KBM-7 (cell line): ENCODE data around the gene PIH1D1.

ENCODE experiments used
- DNase-seq: peaks from one replicate; pipeline ENCODE4 v3.0.0-alpha.2; 2015
- in situ Hi-C: fragments of 300-500 bp; cut with MboI; formaldehyde crosslinking; loops from 2 replicates; pipeline ENCODE4 v1.14.3; 2020; ENCODE audit warnings: low sequenced_read_pairs, low pct_unique_long_range_greater_than_20kb, mixed read lengths

PIH1D1 gene

GRCh38 chr19:49440439-49441209, 11.0 kb downstream of the PIH1D1 start:
- in situ Hi-C loops: no loop called here

DNA sequence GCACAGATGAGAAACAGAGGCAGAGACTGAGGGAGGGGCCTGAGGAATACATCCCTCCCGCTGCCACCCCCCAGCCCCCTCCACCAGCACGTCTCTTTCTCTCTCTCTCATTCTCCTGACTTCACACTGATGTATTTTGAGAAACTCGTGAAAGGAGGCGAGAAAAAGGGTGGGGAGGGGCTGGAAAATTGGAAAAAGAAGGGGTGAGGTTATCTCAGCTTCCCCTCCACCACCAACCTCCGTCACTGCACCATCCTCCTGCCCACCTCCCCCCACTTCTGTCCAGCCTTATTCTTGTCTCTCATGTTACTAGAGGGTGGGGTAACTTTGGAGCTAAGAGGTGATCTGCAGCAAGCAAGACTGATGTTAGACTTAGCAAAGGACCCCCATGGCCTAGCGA, 11.8 kb downstream of the PIH1D1 start:
- DNase-seq: no peak
- in situ Hi-C loops: no loop called here

More at GRCh38 chr19:49440439-49441209, 11.0 kb downstream of the PIH1D1 start:
- DNase-seq: no peak

DNA sequence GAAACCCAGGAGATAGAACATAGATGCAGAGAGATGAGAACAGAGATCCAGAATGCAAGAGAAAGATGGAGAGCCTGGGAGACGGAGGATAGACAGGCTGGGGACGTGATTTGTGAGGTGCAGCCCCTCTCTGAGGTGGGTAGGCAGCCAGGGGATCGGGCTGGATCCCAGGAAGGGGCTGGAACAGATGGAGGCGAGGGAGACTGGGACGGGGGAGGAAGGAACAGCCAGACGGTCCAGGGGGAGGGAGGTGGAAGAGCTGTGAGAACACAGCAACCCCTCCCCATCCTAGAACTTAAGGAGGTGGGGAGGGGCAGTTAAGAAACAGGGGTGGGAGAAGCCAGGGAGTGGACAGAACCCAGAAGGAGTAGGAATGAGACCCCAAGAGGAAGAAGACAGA, 13.4 kb downstream of the PIH1D1 start:
- in situ Hi-C loops: no loop called here
- no peak for DNase-seq

DNA sequence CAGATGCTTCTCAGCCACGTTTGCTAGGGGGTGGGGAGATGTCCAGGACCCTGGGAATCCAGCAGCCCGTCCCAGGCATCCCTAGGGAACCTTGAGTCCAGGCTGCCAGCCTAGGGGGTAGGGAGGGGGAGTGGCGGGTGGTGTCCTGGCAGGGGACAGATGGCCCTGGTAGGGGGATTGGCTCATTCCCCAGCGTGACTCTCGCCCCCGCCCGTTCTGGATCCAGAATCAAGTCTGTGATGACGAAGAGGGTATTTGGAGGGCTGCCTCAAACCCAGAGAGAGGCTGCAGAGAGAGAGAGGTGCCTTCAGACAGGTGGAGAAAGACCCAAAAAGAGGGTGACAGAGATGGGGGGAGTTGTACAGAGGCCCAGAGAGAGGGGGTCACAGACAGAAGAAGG, 14.4 kb downstream of the PIH1D1 start:
- in situ Hi-C loops: no loop called here
- DNase-seq: no peak

DNA sequence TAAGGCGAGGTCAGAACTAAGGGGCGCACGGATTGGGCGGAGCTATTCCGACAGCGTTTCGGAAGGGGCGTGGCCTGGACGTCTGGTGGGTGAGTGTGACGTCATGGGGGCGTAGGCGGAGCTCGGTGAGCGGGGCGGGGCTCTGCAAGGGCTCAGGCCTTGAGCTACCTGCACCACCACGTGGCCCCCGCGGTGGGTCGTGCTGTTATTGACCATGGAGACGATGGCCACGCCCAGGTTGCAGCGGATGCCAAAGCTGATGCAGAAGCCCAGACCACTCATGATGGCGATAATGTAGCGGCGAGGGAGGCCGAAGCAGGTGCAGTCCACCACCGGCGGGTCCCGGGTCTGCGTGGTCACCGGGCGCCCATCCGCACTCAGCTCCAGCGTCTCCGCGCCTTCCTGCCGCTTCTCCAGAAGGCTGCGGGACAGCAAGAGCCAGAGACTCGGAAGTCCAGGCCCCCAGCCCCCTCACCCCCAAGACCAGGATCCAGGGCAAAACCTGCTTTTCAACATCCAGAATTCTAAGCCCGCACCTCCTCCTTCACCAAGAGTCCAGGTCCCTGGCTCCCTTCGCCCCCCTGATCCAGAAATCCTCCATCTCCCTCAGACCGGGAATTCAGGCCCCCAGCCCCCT, 15.1 kb downstream of the PIH1D1 start:
- no peak for DNase-seq

GRCh38 chr19:49435670-49436069, 15.9 kb downstream of the PIH1D1 start:
- no peak for DNase-seq
- in situ Hi-C loops: no loop called here

More for the DNA sequence above, 15.1 kb downstream of the PIH1D1 start:
- in situ Hi-C loops: no loop called here

- in situ Hi-C loops: no loop called here
- DNase-seq: no peak
Observed at GRCh38 chr19:49434907-49435583, 16.6 kb downstream of the PIH1D1 start.

GRCh38 chr19:49433240-49433901, 18.2 kb downstream of the PIH1D1 start:
- DNase-seq: no peak
- in situ Hi-C loops: no loop called here

DNA sequence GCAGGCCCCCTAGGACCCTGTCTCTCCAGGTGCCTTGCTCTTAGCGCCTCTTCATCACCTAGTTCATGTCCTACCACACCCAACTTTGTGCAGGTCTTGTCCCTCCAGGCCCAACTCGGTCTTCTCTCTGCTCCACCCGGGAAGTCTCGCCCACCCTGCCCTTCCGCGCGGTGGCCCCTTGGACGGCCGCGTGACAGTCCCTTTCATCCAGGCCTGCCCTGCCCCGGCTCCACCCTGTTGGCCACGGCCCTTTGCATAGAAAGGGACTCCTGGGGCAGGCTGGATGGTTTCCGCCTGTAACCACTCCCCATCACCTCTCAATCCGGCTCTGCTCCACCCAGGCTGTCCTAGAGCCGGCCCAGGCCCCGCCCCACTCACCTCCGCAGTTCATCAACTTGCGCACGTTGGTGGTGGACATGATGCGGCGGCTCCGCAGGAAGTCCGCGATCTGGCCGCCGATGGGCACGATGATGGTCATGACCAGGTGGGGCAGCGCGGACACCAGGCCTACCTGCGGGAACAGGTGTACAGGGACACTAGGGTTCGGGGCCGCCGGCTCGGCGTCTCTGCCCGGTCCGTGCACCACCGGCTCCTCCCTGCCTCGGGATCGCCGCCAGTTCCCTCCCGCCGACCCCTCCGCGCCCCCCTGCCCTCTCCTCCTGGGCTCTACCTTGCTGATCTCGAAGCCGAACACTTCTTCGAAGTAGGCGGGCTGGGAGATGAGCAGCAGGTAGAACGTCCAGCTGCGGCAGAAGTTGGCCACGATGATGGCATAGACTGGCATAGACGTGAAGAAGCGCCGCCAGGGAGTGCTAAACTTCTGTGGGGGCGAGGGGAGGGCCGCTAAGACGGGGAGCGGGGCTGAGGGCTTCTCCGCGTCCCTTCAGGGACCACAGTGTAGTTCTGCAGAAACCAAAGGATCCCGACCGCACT, 19.2 kb downstream of the PIH1D1 start:
- no peak for DNase-seq
- in situ Hi-C loops: no loop called here

DNA sequence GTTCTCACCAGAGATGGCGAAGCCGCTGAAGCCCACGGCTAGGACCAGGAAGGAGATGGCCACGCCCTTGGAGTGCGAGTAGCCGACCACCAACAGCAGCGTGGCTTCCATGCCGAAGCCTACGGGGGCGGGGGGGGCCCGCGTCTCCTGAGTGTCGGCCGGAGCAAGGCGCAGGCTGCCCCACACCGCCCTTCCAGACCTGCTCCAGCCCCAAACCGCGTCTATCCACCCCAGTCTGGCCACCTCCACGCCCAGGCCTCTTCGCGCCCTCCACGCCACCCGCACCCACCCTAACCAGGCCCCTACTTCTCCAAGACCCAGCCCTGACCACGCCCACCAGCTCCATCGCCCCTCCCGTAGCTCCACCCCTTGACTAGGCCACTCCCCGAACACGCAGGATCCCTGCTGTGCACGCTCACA, 20.3 kb downstream of the PIH1D1 start:
- DNase-seq: no peak

GRCh38 chr19:49430678-49431329, 20.8 kb downstream of the PIH1D1 start:
- in situ Hi-C loops: no loop called here
- no peak for DNase-seq

More for the DNA sequence above, 20.3 kb downstream of the PIH1D1 start:
- in situ Hi-C loops: no loop called here

- in situ Hi-C loops: no loop called here
- DNase-seq: no peak
Observed at GRCh38 chr19:49430172-49430677, 21.4 kb downstream of the PIH1D1 start.

GRCh38 chr19:49428547-49429451, 22.8 kb downstream of the PIH1D1 start:
- DNase-seq: no peak
- in situ Hi-C loops: no loop called here

DNA sequence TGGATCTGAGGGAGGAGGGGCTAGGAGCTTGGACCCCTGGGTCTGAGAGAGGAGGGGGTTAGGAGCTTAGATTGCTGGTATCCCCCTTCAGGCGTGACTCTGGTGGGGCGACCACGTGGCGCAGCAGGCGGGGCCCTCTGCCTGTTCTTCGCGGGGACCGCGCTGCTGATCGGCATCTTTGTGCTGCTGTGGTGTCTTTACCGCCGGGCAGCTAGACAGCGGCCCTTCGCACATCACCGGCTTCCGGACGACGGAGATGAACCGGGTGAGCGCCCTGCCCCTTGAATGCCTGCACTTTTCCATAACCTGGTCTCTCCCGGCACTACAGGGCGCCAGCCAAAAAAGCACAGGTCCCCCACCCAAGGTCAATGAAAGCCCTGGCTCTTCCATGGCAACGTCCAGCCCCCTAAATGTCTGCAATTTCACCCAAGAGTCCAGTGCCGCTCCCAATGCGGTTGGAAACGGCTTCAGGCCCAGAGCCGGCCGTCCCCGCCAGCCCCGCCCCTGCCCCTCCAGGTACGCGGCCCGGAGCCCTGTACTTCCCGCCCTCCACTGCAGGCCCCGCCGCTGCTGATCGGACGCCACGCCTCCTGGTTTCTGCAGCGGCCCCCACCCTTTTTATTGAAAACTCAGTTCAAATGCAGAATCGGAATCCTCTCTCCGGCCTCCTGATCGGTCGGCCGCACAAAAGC, 23.6 kb downstream of the PIH1D1 start:
- no peak for DNase-seq
- in situ Hi-C loops: no loop called here

GRCh38 chr19:49427339-49427738, 24.3 kb downstream of the PIH1D1 start:
- DNase-seq: no peak
- in situ Hi-C loops: no loop called here

DNA sequence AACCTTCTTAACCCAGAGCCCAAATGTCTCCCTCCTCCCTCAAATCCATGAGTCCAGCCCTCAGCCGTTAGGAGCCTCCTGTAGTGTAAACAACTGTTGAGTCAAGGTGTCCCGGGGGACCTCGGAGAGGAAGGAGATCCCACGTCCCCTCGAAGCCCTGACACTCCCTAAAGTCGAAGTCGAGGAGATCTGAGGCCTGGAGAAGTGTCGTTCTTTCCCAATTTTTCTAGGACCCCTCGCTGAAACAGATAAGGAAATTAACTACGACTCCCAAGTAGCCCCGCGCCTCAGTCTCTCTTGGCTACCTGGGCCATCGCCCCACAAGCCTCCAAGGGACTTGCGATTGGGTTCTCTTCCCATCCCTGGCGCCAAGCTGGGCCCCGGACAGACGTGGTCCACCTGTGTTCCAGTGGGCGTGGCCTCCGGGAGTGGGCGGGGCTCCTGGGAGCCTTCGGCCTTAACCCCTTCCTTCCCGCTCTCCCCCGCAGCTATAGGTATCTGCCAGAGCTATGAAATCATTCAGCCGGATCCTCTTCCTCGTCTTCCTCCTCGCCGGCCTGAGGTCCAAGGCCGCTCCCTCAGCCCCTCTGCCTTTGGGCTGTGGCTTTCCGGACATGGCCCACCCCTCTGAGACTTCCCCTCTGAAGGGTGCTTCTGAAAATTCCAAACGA, 25.6 kb downstream of the PIH1D1 start:
- in situ Hi-C loops: no loop called here

More for the DNA sequence above, 25.6 kb downstream of the PIH1D1 start:
- peak; percentile 51 for DNase-seq
